H1 (cell line): ENCODE data around the gene MROH8. TPM values are rescaled to one million over a fixed set of nuclear protein-coding genes. Genes with fewer than 3 reads are reported as not detected.

Experiments
- CHD7 ChIP-seq: fragments of 300-600 bp; sonication (generic); IDR thresholded peaks from 2 replicates; pipeline ENCODE4 v1.7.1; 2012; ENCODE audit warnings: low read length, moderate library complexity, mild to moderate bottlenecking, inconsistent platforms; ENCODE audit not compliant: insufficient replicate concordance
- CREB1 ChIP-seq: IDR thresholded peaks from 2 replicates; pipeline ENCODE4 v1.6.1; 2012; ENCODE audit warnings: inconsistent platforms
- KDM1A ChIP-seq: fragments of 200-600, 300-600 bp; sonication (generic); IDR thresholded peaks from 2 replicates; pipeline ENCODE4 v1.7.1; 2016; ENCODE audit warnings: mild to moderate bottlenecking, low read length, borderline replicate concordance
- RXRA ChIP-seq: IDR thresholded peaks from 2 replicates; pipeline ENCODE4 v1.6.1; 2011; ENCODE audit warnings: low read depth, mild to moderate bottlenecking, low read length, moderate library complexity; ENCODE audit not compliant: insufficient read depth
- SRF ChIP-seq: IDR thresholded peaks from 2 replicates; pipeline ENCODE4 v1.6.1; 2011; ENCODE audit warnings: mild to moderate bottlenecking, low read depth, low read length, moderate library complexity
- TAF1 ChIP-seq: IDR thresholded peaks from 2 replicates; pipeline ENCODE4 v1.6.1; 2011; ENCODE audit warnings: mild to moderate bottlenecking, low read depth, low read length
- polyA plus RNA-seq, 7 experiments: library from polyadenylated mRNA; depleted of rRNA in 3 of 7; stranded (reverse) in 5 of 7; unstranded in 2 of 7; fragments of >200 nt in 5 of 7; fragments of 200-250 nt in 2 of 7; gene quantifications; 1 replicate in 5 of 7; 2 replicates in 1 of 7; 4 replicates in 1 of 7; pipeline versions ENCODE4 v1.2.1 to v1.2.3, GENCODE V29; 2011 to 2013; ENCODE audit warnings: missing spikeins in 2 of 7, mixed read lengths in 2 of 7
- total RNA-seq: library from RNA; stranded (reverse); fragmentation: NEBNext Ultra II Directional; extraction: Animal tissue kit (Norgen Biotek cat#: 25700); gene quantifications from 2 replicates; pipeline ENCODE4 v1.2.1, GENCODE V29; 2021

The MROH8 gene
- total and polyA plus RNA-seq, 2 of the 8 experiments (the other 6 are each of a cell fraction or from before 2014, with no cell fraction given), result 0.50 to 0.86 TPM

- TF ChIP-seq CHD7 (no peak), KDM1A (no peak), RXRA (no peak), SRF (no peak), CREB1 (no peak), TAF1 (no peak)
These were observed 23.4 kb downstream of the MROH8 start (continued) for GRCh38 chr20:37155987-37156386.
